ENCODE results near the gene SPC24.
"Not testable (repeated sequence)": the region's sequence is repeated elsewhere in the genome, so short reads cannot be mapped to it uniquely, and the experiment has no call there.

SPC24 gene

DNA sequence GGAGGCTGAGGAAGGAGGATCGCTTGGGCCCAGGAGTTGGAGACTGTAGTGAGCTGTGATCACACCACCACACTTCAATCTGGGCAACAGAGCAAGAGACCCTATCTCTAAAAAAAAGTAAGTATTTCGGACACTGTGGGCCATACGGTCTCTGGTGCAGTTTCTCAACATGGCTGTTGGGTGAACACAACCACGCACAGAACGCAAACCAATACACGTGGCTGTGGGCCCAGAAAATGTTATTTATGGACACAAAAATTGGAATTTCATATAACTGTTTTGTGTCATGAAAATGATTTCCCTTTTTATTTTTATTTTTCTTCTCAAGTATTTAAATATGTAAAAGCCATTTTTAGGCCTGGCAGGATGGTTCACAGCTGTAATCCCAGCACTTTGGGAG, 46.8 kb downstream of the SPC24 start:
- H3K27me3 Mint-ChIP-seq: no peaks in the 10 kb centered on the region
- H3K27ac Mint-ChIP-seq: no peak overlapping the region
- DNase-seq (no peak), ATAC-seq (no peak)
- no peak overlapping the region for H3K4me3 Mint-ChIP-seq
- no peaks in the 10 kb centered on the region for H3K9me3 Mint-ChIP-seq
- peaks cover 52% of the 10 kb centered on the region for H3K36me3 Mint-ChIP-seq (ENCODE audit: low read depth)
- no peaks in the 10 kb centered on the region for H3K4me1 Mint-ChIP-seq

DNA sequence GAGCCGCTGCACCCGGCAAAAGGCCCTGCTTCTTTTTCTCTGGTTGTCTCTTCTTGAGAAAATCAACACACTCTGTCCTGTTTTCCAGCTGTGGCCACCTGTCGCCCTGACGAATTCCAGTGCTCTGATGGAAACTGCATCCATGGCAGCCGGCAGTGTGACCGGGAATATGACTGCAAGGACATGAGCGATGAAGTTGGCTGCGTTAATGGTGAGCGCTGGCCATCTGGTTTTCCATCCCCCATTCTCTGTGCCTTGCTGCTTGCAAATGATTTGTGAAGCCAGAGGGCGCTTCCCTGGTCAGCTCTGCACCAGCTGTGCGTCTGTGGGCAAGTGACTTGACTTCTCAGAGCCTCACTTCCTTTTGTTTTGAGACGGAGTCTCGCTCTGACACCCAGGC, 49.1 kb downstream of the SPC24 start:
- Mint-ChIP-seq H3K36me3 (ENCODE audit: low read depth) (peaks cover 59% of the 10 kb centered on the region), H3K4me1 (no peaks in the 10 kb centered on the region), H3K9me3 (no peaks in the 10 kb centered on the region), H3K4me3 (no peak overlapping the region), H3K27me3 (no peaks in the 10 kb centered on the region), H3K27ac (no peak overlapping the region)
- DNase-seq (no peak), ATAC-seq (no peak)

GRCh38 chr19:11105014-11105636, 50.5 kb downstream of the SPC24 start:
- Mint-ChIP-seq H3K36me3 (ENCODE audit: low read depth) (peaks cover 60% of the 10 kb centered on the region), H3K9me3 (no peaks in the 10 kb centered on the region), H3K4me3 (no peak overlapping the region), H3K4me1 (peaks cover under 1% of the 10 kb centered on the region), H3K27me3 (no peaks in the 10 kb centered on the region), H3K27ac (no peak overlapping the region)
- ATAC-seq (no peak), DNase-seq (no peak)

GRCh38 chr19:11103667-11104066, 51.9 kb downstream of the SPC24 start:
- not testable (repeated sequence) for H3K4me3 Mint-ChIP-seq, H3K4me1 Mint-ChIP-seq, ATAC-seq, DNase-seq, H3K27ac Mint-ChIP-seq, H3K9me3 Mint-ChIP-seq, H3K27me3 Mint-ChIP-seq
- peaks cover 65% of the 10 kb centered on the region for H3K36me3 Mint-ChIP-seq (ENCODE audit: low read depth)

- Mint-ChIP-seq H3K27ac (no peak overlapping the region), H3K9me3 (no peaks in the 10 kb centered on the region), H3K36me3 (ENCODE audit: low read depth) (peaks cover 63% of the 10 kb centered on the region), H3K4me1 (peaks cover 5% of the 10 kb centered on the region), H3K4me3 (no peak overlapping the region), H3K27me3 (no peaks in the 10 kb centered on the region)
- ATAC-seq (no peak), DNase-seq (no peak)
These were observed 52.6 kb downstream of the SPC24 start for GRCh38 chr19:11102944-11103343.

DNA sequence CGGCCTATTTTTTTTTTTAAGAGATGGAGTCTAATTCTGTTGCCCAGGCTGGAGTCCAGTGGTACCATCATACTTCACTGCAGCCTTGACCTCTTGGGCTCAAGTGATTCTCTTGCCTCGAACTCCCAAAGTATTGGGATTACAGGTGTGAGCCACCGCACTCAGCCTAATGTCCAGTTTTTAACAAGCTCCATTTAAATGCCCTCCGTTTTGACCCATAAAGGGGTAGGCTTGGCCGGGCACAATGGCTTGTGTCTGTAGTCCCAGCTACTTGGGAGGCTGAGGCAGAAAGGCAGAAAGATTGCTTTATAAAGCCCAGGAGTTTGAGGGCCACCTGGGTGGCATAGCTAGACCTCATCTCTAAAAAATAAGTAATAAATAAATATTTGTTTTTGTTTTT, 54.5 kb downstream of the SPC24 start:
- no peak overlapping the region for H3K4me3 Mint-ChIP-seq
- H3K9me3 Mint-ChIP-seq: peaks cover 5% of the 10 kb centered on the region
- H3K36me3 Mint-ChIP-seq (ENCODE audit: low read depth): peaks cover 68% of the 10 kb centered on the region
- DNase-seq: no peak
- no peak for ATAC-seq
- no peaks in the 10 kb centered on the region for H3K27me3 Mint-ChIP-seq
- peaks cover 20% of the 10 kb centered on the region for H3K4me1 Mint-ChIP-seq
- H3K27ac Mint-ChIP-seq: no peak overlapping the region

- no peak for ATAC-seq
- Mint-ChIP-seq H3K27me3 (no peaks in the 10 kb centered on the region), H3K4me1 (peaks cover 30% of the 10 kb centered on the region), H3K9me3 (peaks cover 5% of the 10 kb centered on the region), H3K27ac (peak overlapping the region; percentile 39), H3K36me3 (ENCODE audit: low read depth) (peaks cover 73% of the 10 kb centered on the region), H3K4me3 (no peak overlapping the region)
- no peak for DNase-seq
These were observed 55.5 kb downstream of the SPC24 start for GRCh38 chr19:11100049-11100448.

DNA sequence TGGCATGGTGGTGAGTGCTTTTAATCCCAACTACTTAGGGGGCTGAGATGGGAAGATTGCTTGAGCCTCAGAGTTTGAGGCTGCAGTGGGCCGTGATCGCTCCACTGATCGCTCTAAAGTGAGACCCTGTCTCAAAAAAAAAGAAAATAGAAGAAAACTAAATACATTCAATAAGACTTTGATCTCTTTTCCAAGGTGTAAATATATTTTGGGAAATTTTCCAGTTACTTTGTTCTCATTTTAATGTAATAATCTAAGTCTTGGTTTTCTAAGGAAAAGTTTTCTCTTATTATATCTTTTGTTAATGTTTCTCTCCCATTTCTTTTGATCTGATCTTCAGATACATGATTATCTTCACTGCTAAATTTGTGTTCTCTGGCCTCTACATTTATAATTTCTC, 56.7 kb downstream of the SPC24 start:
- DNase-seq (no peak), ATAC-seq (no peak)
- no peak overlapping the region for H3K4me3 Mint-ChIP-seq
- H3K4me1 Mint-ChIP-seq: peaks cover 39% of the 10 kb centered on the region
- H3K27ac Mint-ChIP-seq: no peak overlapping the region
- peaks cover 5% of the 10 kb centered on the region for H3K9me3 Mint-ChIP-seq
- no peaks in the 10 kb centered on the region for H3K27me3 Mint-ChIP-seq
- H3K36me3 Mint-ChIP-seq (ENCODE audit: low read depth): peaks cover 74% of the 10 kb centered on the region

DNA sequence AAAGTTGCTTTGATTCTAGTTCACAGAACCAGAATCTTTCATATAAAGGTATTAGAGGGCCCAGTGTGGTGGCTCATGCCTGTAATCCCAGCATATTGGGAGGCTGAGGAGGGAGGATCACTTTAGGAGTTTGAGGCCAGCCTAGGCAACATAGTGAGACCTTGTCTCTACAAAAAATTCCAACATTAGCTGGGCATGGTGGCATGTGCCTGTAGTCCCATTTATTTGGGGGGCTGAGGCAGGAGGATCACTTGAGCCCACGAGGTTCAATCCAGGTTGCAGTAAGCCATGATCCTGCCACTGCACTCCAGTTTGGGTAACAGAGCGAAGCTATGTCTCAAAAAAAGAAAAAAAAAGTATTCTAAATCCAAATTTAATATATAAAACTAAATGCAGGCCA, 57.3 kb downstream of the SPC24 start:
- Mint-ChIP-seq H3K4me1 (peaks cover 44% of the 10 kb centered on the region), H3K36me3 (ENCODE audit: low read depth) (peaks cover 71% of the 10 kb centered on the region), H3K9me3 (peaks cover 5% of the 10 kb centered on the region), H3K4me3 (no peak overlapping the region), H3K27ac (no peak overlapping the region), H3K27me3 (no peaks in the 10 kb centered on the region)
- DNase-seq (no peak), ATAC-seq (no peak)

DNA sequence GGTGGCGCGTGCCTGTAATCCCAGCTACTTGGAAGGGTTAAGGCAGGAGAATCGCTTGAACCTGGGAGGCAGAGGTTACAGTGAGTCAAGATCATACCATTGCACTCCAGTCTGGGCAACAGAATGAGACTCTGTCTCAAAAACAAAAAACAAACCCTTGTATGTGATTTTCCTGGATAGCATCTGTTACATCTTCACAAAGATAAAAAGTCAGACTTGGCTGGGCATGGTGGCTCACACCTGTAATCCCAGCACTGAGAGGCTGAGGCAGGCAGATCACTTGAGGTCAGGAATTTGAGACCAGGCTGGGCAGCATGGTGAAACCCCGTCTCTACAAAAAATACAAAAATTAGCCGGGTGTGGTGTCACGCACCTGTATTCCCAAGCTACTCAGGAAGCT, 58.2 kb downstream of the SPC24 start:
- ATAC-seq, H3K9me3 Mint-ChIP-seq, H3K4me3 Mint-ChIP-seq, H3K27me3 Mint-ChIP-seq, DNase-seq: not testable (repeated sequence)
- peaks cover 67% of the 10 kb centered on the region for H3K36me3 Mint-ChIP-seq (ENCODE audit: low read depth)
- peak overlapping the region; percentile 27 for H3K27ac Mint-ChIP-seq
- peaks cover 54% of the 10 kb centered on the region for H3K4me1 Mint-ChIP-seq

DNA sequence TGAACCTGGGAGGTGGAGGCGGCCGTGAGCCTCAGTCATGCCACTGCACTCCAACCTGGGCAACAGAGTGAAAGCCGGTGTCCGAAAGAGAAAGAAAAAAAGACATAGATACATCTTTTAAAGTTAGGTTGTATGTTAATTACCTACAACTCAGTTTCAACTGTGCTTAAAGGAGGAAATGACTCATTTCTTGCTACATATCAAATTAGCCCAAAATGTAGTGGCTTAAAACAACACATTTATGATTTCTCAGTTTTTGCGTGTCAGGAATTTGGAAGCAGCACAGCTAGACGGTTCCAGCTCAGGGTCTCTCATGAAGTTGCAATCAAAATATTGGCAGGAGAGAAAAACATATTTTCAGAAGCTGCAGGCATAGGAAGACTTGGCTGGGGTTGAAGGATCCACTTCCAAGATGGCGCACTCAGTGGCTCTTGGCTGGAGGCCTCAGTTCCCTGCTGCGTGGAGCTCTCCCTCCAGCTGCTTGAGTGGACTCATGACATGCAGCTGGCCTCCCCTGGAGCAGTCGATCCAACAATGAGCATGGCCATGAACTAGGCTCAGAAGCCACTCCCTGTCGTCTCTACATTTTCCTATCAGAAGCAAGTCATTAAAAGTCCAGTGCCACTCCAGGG, 59.3 kb downstream of the SPC24 start:
- H3K9me3 Mint-ChIP-seq: peaks cover 5% of the 10 kb centered on the region
- peak overlapping the region; percentile 69 for H3K4me3 Mint-ChIP-seq
- DNase-seq (peak; percentile 32), ATAC-seq (peak; percentile 41)
- H3K27ac Mint-ChIP-seq: peak overlapping the region; percentile 94
- no peaks in the 10 kb centered on the region for H3K27me3 Mint-ChIP-seq
- peaks cover 66% of the 10 kb centered on the region for H3K36me3 Mint-ChIP-seq (ENCODE audit: low read depth)
- peaks cover 63% of the 10 kb centered on the region for H3K4me1 Mint-ChIP-seq

All from activated naive CD8-positive, alpha-beta T cell treated with anti-CD3 and anti-CD28 coated beads, Interleukin-2, amount 50 U/mL, for 24 hours (primary cell).